Activated naive CD8-positive, alpha-beta T cell treated with anti-CD3 and anti-CD28 coated beads, Interleukin-2, amount 50 U/mL, for 24 hours (primary cell): ENCODE results near the gene COL9A3.

Experiments used
- ATAC-seq: fragments of 150-1000 bp; cut with Tn5 transposase; one replicate; pipeline ENCODE4 v1.10.0; 2021
- DNase-seq: peaks from one replicate; pipeline ENCODE4 v3.0.0; 2021
- H3K27ac Mint-ChIP-seq: one replicate; pipeline ENCODE4 v1.8.0; 2021; ENCODE audit warnings: mild to moderate bottlenecking, mixed read lengths
- H3K27me3 Mint-ChIP-seq: one replicate; pipeline ENCODE4 v1.8.0; 2021; ENCODE audit warnings: mixed read lengths
- H3K36me3 Mint-ChIP-seq: one replicate; pipeline ENCODE4 v1.8.0; 2021; ENCODE audit warnings: low read depth, mixed read lengths
- H3K4me1 Mint-ChIP-seq: one replicate; pipeline ENCODE4 v1.8.0; 2021; ENCODE audit warnings: mixed read lengths
- H3K4me3 Mint-ChIP-seq: one replicate; pipeline ENCODE4 v1.8.0; 2021; ENCODE audit warnings: mild to moderate bottlenecking, moderate library complexity, mixed read lengths
- H3K9me3 Mint-ChIP-seq: one replicate; pipeline ENCODE4 v1.8.0; 2021; ENCODE audit warnings: mixed read lengths

COL9A3 gene

GRCh38 chr20:62816884-62817873 lies at the start of gene COL9A3:
Gene COL9A3, plus strand, starts transcription at chr20:62817050. Its CDS starts 15 bp downstream, at chr20:62817065.
- Mint-ChIP-seq H3K27me3 (peaks cover 14% of the 10 kb centered on the region), H3K4me1 (peaks cover 8% of the 10 kb centered on the region), H3K36me3 (no peaks in the 10 kb centered on the region), H3K4me3 (no peak within 1 kb of the TSS), H3K27ac (no peak within 1 kb of the TSS), H3K9me3 (no peaks in the 10 kb centered on the region)
- ATAC-seq (no peak), DNase-seq (no peak)

- H3K4me1 Mint-ChIP-seq = peaks cover 8% of the 10 kb centered on the region
- no peaks in the 10 kb centered on the region for H3K36me3 Mint-ChIP-seq
- ATAC-seq = no peak
- H3K27me3 Mint-ChIP-seq = no peaks in the 10 kb centered on the region
- no peak for DNase-seq
- H3K27ac Mint-ChIP-seq = no peak overlapping the region
- H3K4me3 Mint-ChIP-seq = no peak overlapping the region
- no peaks in the 10 kb centered on the region for H3K9me3 Mint-ChIP-seq
These were observed 48.7 kb upstream of the COL9A3 start for GRCh38 chr20:62768234-62768546.

GRCh38 chr20:62768551-62769287 lies 48.1 kb upstream of the COL9A3 start:
- no peak overlapping the region for H3K27ac Mint-ChIP-seq
- no peak for DNase-seq
- no peaks in the 10 kb centered on the region for H3K27me3 Mint-ChIP-seq
- ATAC-seq = no peak
- no peaks in the 10 kb centered on the region for H3K9me3 Mint-ChIP-seq
- H3K4me1 Mint-ChIP-seq = peaks cover 11% of the 10 kb centered on the region
- no peak overlapping the region for H3K4me3 Mint-ChIP-seq
- H3K36me3 Mint-ChIP-seq = no peaks in the 10 kb centered on the region

- peaks cover 16% of the 10 kb centered on the region for H3K4me1 Mint-ChIP-seq
- H3K36me3 Mint-ChIP-seq = no peaks in the 10 kb centered on the region
- no peak for DNase-seq
These were observed 47.3 kb upstream of the COL9A3 start for GRCh38 chr20:62769346-62770071.

GRCh38 chr20:62770111-62770910 lies 46.5 kb upstream of the COL9A3 start:
- H3K36me3 Mint-ChIP-seq = no peaks in the 10 kb centered on the region

More at GRCh38 chr20:62769346-62770071, 47.3 kb upstream of the COL9A3 start:
- Mint-ChIP-seq H3K4me3 (no peak overlapping the region), H3K27ac (no peak overlapping the region), H3K9me3 (no peaks in the 10 kb centered on the region), H3K27me3 (no peaks in the 10 kb centered on the region)
- no peak for ATAC-seq

GRCh38 chr20:62770916-62771315 lies 45.9 kb upstream of the COL9A3 start:
- Mint-ChIP-seq H3K36me3 (no peaks in the 10 kb centered on the region), H3K4me3 (no peak overlapping the region), H3K27ac (no peak overlapping the region), H3K4me1 (peaks cover 31% of the 10 kb centered on the region), H3K9me3 (no peaks in the 10 kb centered on the region), H3K27me3 (no peaks in the 10 kb centered on the region)
- DNase-seq = no peak
- ATAC-seq = no peak

More at GRCh38 chr20:62770111-62770910, 46.5 kb upstream of the COL9A3 start:
- Mint-ChIP-seq H3K27ac (no peak overlapping the region), H3K9me3 (no peaks in the 10 kb centered on the region), H3K4me1 (peaks cover 25% of the 10 kb centered on the region), H3K4me3 (no peak overlapping the region), H3K27me3 (no peaks in the 10 kb centered on the region)
- ATAC-seq (no peak), DNase-seq (no peak)

- no peaks in the 10 kb centered on the region for H3K36me3 Mint-ChIP-seq
- H3K4me1 Mint-ChIP-seq = peaks cover 37% of the 10 kb centered on the region
- no peak for ATAC-seq
These were observed 45.3 kb upstream of the COL9A3 start for GRCh38 chr20:62771396-62772102.

GRCh38 chr20:62772103-62772611 lies 44.7 kb upstream of the COL9A3 start:
- Mint-ChIP-seq H3K27me3 (no peaks in the 10 kb centered on the region), H3K27ac (no peak overlapping the region), H3K4me3 (no peak overlapping the region), H3K4me1 (peaks cover 43% of the 10 kb centered on the region), H3K36me3 (no peaks in the 10 kb centered on the region), H3K9me3 (no peaks in the 10 kb centered on the region)
- DNase-seq (no peak), ATAC-seq (no peak)

More at GRCh38 chr20:62771396-62772102, 45.3 kb upstream of the COL9A3 start:
- H3K9me3 Mint-ChIP-seq = no peaks in the 10 kb centered on the region
- no peak overlapping the region for H3K27ac Mint-ChIP-seq
- no peaks in the 10 kb centered on the region for H3K27me3 Mint-ChIP-seq
- no peak for DNase-seq
- no peak overlapping the region for H3K4me3 Mint-ChIP-seq

- peaks cover 46% of the 10 kb centered on the region for H3K4me1 Mint-ChIP-seq
- H3K9me3 Mint-ChIP-seq = no peaks in the 10 kb centered on the region
- DNase-seq = no peak
- no peaks in the 10 kb centered on the region for H3K36me3 Mint-ChIP-seq
- no peak overlapping the region for H3K27ac Mint-ChIP-seq
- no peak for ATAC-seq
- H3K27me3 Mint-ChIP-seq = no peaks in the 10 kb centered on the region
- H3K4me3 Mint-ChIP-seq = no peak overlapping the region
These were observed 44.2 kb upstream of the COL9A3 start for GRCh38 chr20:62772619-62772989.

- DNase-seq (no peak), ATAC-seq (no peak)
- Mint-ChIP-seq H3K27me3 (no peaks in the 10 kb centered on the region), H3K27ac (no peak overlapping the region), H3K36me3 (no peaks in the 10 kb centered on the region), H3K4me3 (no peak overlapping the region), H3K9me3 (no peaks in the 10 kb centered on the region), H3K4me1 (peaks cover 46% of the 10 kb centered on the region)
These were observed 43.6 kb upstream of the COL9A3 start for GRCh38 chr20:62772990-62773844.

GRCh38 chr20:62773845-62774714 lies 42.8 kb upstream of the COL9A3 start:
- no peak for ATAC-seq
- Mint-ChIP-seq H3K9me3 (no peaks in the 10 kb centered on the region), H3K4me3 (no peak overlapping the region), H3K27ac (peak overlapping the region; percentile 56), H3K27me3 (no peaks in the 10 kb centered on the region), H3K36me3 (no peaks in the 10 kb centered on the region), H3K4me1 (peaks cover 46% of the 10 kb centered on the region)
- DNase-seq = no peak

GRCh38 chr20:62774762-62775161 lies 42.1 kb upstream of the COL9A3 start:
- no peaks in the 10 kb centered on the region for H3K36me3 Mint-ChIP-seq
- no peaks in the 10 kb centered on the region for H3K9me3 Mint-ChIP-seq
- peaks cover 46% of the 10 kb centered on the region for H3K4me1 Mint-ChIP-seq
- DNase-seq (peak; percentile 33), ATAC-seq (no peak)
- H3K27ac Mint-ChIP-seq = peak overlapping the region; percentile 42
- no peaks in the 10 kb centered on the region for H3K27me3 Mint-ChIP-seq
- H3K4me3 Mint-ChIP-seq = no peak overlapping the region
